Esophagus muscularis mucosa (tissue), 4 donors: Measurements from ENCODE around the gene BCAS3. TPM values are rescaled to one million over a fixed set of nuclear protein-coding genes. Genes with fewer than 3 reads are reported as not detected.

Experiments
- DNase-seq: peaks from one replicate; pipeline ENCODE4 v3.0.0-alpha.2; 2017; ENCODE audit errors: extremely low spot score
- H3K27ac ChIP-seq, 4 donors: fragments of 200-600 bp; sonication (generic); replicated peaks in 1 of 4; 1 replicate in 3 of 4; 2 replicates in 1 of 4; pipeline ENCODE4 v1.5.1; 2016 to 2019; ENCODE audit warnings: mild to moderate bottlenecking in 1 of 4
- H3K27me3 ChIP-seq, 4 donors: fragments of 200-600 bp; sonication (generic); one replicate each; pipeline versions ENCODE4 v1.5.1 to v1.6.0; 2016 to 2019
- H3K36me3 ChIP-seq, 4 donors: fragments of 200-600 bp; sonication (generic); one replicate each; pipeline ENCODE4 v1.5.1; 2016 to 2019
- H3K4me1 ChIP-seq, 4 donors: fragments of 200-600 bp; sonication (generic); one replicate each; pipeline ENCODE4 v1.5.1; 2016 to 2019
- H3K4me3 ChIP-seq, 4 donors: fragments of 200-600 bp; sonication (generic); 1 replicate in 2 of 4; 2 replicates in 2 of 4; pipeline ENCODE4 v1.5.1; 2016 to 2019; ENCODE audit warnings: mild to moderate bottlenecking in 4 of 4, moderate library complexity in 1 of 4
- H3K9me3 ChIP-seq, 4 donors: fragments of 200-600 bp; sonication (generic); 1 replicate in 3 of 4; 2 replicates in 1 of 4; pipeline ENCODE4 v1.5.1; 2016 to 2019
- EP300 ChIP-seq: sonication (generic); formaldehyde crosslinking; IDR thresholded peaks from one replicate; pipeline ENCODE4 v1.6.1; 2017; ENCODE audit warnings: antibody characterized with exemption
- POLR2A ChIP-seq: fragments of 450-650 bp; IDR thresholded peaks from one replicate; pipeline ENCODE4 v1.6.1; 2017; ENCODE audit warnings: antibody characterized with exemption, moderate library complexity, mild to moderate bottlenecking, low read depth
- POLR2AphosphoS5 ChIP-seq, 2 donors: sonication (generic); formaldehyde crosslinking; IDR thresholded peaks; one replicate each; pipeline ENCODE4 v1.6.1; 2017; ENCODE audit warnings: antibody characterized with exemption in 2 of 2
- WGBS: methylation state at CpG from one replicate; pipeline ENCODE4 v1.1.5; 2018; 5-methylcytosine and 5-hydroxymethylcytosine counted together
- intact Hi-C: fragments of 100-400 bp; cut with DNase I; formaldehyde crosslinking; loops from one replicate; pipeline ENCODE4 v1.15.1; 2023
- total RNA-seq, 4 donors: library from RNA; depleted of rRNA; stranded (reverse); fragments of >200 nt; gene quantifications; one replicate each; pipeline versions ENCODE4 v1.1.0 to v1.2.1, GENCODE V29; 2016
- TF ChIP-seq, protein P1 (sequence below), 3 experiments: fragments of 200-600 bp in 2 of 3; fragments of 450-650 bp in 1 of 3; sonication (generic) in 2 of 3; IDR thresholded peaks; one replicate each; pipeline ENCODE4 v1.5.1; 2017 to 2019; ENCODE audit warnings: antibody characterized with exemption in 3 of 3, mild to moderate bottlenecking in 2 of 3, moderate library complexity in 1 of 3

Gene BCAS3
- total RNA-seq, 4 donors from 2014 or later: 17.4 to 25.7 (median 19.5) TPM

DNA sequence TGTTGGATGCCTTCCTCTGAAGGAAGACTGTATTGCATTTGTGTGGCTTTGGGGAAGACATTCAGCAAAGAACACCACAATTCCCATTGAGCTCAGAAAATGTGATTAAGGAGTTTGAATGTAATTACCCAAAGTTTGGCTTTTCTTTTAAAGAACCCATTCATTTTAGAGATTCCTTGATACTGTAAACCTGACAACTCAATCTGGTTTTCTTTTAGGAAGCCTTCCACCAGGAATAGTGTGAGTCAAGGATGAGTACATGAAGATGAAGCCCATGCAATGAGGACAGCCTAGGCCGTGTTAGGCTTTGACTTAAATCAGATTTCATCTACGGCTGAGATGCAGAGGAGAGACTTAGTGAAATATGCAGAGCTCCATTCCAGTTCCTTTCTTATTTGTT, 450.3 kb downstream of the BCAS3 start:
- intact Hi-C loops: no loop called here

DNA sequence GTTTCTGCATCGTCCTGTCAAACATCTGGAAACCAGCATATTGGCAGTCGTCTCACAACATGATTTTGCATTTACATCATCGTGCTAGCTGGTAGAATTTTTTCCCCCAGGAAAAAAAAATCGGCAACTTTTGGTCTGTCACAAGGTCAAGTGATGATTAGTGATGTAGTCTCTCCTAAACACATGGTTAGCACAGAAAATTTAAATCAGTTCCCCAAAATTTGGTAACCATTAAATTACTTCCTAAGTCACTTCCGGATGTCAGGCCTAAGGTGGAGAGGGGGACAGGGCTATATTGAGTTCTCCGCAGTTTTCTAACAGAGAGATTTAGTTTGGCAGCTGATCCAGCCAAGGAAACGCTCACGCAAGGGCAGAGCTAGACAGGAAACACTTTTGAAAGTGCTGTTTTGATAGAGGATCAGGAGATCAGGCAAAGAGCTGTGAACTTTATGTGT, 451.0 kb downstream of the BCAS3 start:
- Histone ChIP-seq H3K36me3 (no peaks in the 10 kb centered on the region), H3K4me1 (peaks cover 6 to 39% (median 34%) of the 10 kb centered on the region in 4 donors), H3K27ac (peak overlapping the region in 2 of 4 donors; percentile 5 to 27), H3K4me3 (no peak overlapping the region), H3K9me3 (no peaks in the 10 kb centered on the region), H3K27me3 (no peaks in the 10 kb centered on the region)
- 61% methylated on average over 8 of the region's 8 CpGs for WGBS
- TF ChIP-seq POLR2A: no peak
- no peak for TF ChIP-seq EP300
- TF ChIP-seq, protein P1, sequence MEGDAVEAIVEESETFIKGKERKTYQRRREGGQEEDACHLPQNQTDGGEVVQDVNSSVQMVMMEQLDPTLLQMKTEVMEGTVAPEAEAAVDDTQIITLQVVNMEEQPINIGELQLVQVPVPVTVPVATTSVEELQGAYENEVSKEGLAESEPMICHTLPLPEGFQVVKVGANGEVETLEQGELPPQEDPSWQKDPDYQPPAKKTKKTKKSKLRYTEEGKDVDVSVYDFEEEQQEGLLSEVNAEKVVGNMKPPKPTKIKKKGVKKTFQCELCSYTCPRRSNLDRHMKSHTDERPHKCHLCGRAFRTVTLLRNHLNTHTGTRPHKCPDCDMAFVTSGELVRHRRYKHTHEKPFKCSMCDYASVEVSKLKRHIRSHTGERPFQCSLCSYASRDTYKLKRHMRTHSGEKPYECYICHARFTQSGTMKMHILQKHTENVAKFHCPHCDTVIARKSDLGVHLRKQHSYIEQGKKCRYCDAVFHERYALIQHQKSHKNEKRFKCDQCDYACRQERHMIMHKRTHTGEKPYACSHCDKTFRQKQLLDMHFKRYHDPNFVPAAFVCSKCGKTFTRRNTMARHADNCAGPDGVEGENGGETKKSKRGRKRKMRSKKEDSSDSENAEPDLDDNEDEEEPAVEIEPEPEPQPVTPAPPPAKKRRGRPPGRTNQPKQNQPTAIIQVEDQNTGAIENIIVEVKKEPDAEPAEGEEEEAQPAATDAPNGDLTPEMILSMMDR (IDR thresholded peaks at IDR 0.05): no peak
- no peak for TF ChIP-seq POLR2AphosphoS5 (IDR thresholded peaks at IDR 0.05)
- no peak for DNase-seq
- intact Hi-C loops: no loop called here

More for the DNA sequence above, 450.3 kb downstream of the BCAS3 start:
- no peak for DNase-seq
- no peaks in the 10 kb centered on the region for H3K9me3 ChIP-seq
- no peaks in the 10 kb centered on the region for H3K36me3 ChIP-seq
- WGBS: 91% methylated on average over 2 of the region's 2 CpGs
- H3K27me3 ChIP-seq: no peaks in the 10 kb centered on the region
- TF ChIP-seq, protein P1 (IDR thresholded peaks at IDR 0.05): no peak
- TF ChIP-seq EP300 (no peak), POLR2A (no peak), POLR2AphosphoS5 (IDR thresholded peaks at IDR 0.05) (no peak)
- H3K4me3 ChIP-seq: no peak overlapping the region
- no peak overlapping the region for H3K27ac ChIP-seq
- peaks cover 6 to 39% (median 33%) of the 10 kb centered on the region in 4 donors for H3K4me1 ChIP-seq

DNA sequence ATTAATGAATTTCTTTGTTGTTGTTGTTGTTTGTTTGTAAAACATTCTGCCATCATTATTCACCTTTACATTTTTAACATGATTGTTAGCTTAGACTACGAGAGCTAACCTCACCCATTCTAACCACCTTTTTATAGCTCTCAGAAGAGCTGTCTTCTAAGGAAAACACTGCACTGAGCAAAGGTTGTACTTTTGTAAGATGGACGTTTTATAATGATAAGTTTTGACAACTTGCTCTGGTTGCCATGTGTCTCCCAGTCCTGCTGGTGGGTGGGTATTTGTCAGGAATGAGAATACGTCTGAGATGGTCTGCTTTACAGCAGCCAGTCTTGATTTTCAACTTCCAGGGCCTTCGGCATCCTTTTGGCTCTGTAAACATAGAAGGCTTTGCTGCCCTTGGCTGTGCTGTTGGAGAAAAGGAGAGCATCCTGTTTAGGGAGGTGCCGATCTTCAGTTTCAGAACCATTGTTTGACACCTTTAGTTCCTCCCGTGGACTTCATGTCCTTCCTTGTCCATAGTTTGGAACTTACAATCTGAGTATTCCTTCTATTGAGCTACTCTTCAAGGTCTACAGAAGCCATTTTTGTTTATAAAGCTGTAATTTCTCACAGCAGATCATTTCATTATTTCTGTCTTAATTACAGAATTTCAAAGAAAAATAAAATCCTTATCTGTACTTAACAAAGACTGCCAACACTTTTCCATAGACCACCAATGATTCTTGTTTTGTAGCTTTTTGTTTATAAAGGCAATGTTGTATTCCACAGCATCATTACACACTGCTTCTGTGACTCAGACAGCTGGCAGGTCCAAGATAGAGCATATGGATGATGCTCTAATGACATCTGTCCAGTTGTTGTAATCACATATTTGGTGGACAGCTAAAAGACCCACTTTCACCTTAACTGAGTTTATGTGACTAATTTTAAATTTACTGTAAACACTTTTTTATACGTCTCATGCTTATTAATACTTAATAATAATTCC, 451.9 kb downstream of the BCAS3 start:
- H3K27me3 ChIP-seq: no peaks in the 10 kb centered on the region
- WGBS: 84% methylated on average over 7 of the region's 7 CpGs
- intact Hi-C loops: no loop called here
- no peak overlapping the region for H3K4me3 ChIP-seq
- TF ChIP-seq POLR2AphosphoS5 (IDR thresholded peaks at IDR 0.05): no peak
- TF ChIP-seq POLR2A: no peak
- no peak for TF ChIP-seq EP300
- TF ChIP-seq, protein P1 (IDR thresholded peaks at IDR 0.05): no peak
- peak overlapping the region in 2 of 4 donors; percentile 5 to 27 for H3K27ac ChIP-seq
- no peak for DNase-seq
- peaks cover 6 to 39% (median 34%) of the 10 kb centered on the region in 4 donors for H3K4me1 ChIP-seq
- H3K9me3 ChIP-seq: no peaks in the 10 kb centered on the region
- no peaks in the 10 kb centered on the region for H3K36me3 ChIP-seq

DNA sequence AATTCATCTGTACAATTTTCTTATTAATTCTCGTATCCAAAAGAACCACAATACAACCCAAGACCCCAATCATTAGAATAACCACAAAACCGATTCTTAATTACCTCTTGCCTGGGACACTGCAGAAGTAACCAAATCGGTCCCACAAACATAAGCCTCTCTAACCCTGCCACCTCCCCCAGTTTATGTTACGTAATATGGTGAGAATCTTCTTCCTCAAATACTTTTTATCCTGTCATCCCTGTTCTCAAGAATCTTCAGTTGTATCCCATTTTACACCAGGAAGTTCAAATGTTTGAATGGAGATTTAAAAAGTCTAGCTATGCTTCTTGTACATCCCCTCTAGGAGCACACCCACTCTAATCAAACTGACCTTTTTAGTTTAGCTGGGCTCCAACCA, 452.7 kb downstream of the BCAS3 start:
- Histone ChIP-seq H3K9me3 (no peaks in the 10 kb centered on the region), H3K36me3 (no peaks in the 10 kb centered on the region), H3K27me3 (no peaks in the 10 kb centered on the region), H3K4me3 (no peak overlapping the region), H3K27ac (no peak overlapping the region), H3K4me1 (peaks cover 6 to 39% (median 34%) of the 10 kb centered on the region in 4 donors)
- TF ChIP-seq, protein P1 (IDR thresholded peaks at IDR 0.05): no peak
- TF ChIP-seq EP300: no peak
- TF ChIP-seq POLR2AphosphoS5 (IDR thresholded peaks at IDR 0.05): no peak
- TF ChIP-seq POLR2A: no peak
- no peak for DNase-seq
- WGBS: 88% methylated on average over 4 of the region's 4 CpGs
- intact Hi-C loops: no loop called here
